ENCODE results near the gene SIRPD. TPM values are rescaled to one million over a fixed set of nuclear protein-coding genes. Genes with fewer than 3 reads are reported as not detected.

Gene SIRPD
- total RNA-seq, 2 donors from 2014 or later: 1.9 TPM; not detected in 1

GRCh38 chr20:1507276-1507675 is 50.2 kb downstream of the SIRPD start:
- TF ChIP-seq POLR2A (IDR thresholded peaks at IDR 0.05) (no peak), CTCF (IDR thresholded peaks at IDR 0.05) (no peak), POLR2AphosphoS5 (IDR thresholded peaks at IDR 0.05) (no peak)
- H3K36me3 ChIP-seq: no peaks in the 10 kb centered on the region
- no peaks in the 10 kb centered on the region for H3K9me3 ChIP-seq
- DNase-seq (ENCODE audit: low spot score): no peak
- no peak overlapping the region for H3K4me3 ChIP-seq
- WGBS: 72% methylated on average over 3 of the region's 3 CpGs
- no peaks in the 10 kb centered on the region for H3K27me3 ChIP-seq (replicated peaks; ENCODE audit: insufficient read depth)
- intact Hi-C loops (cut with DNase I): no loop called here
- H3K27ac ChIP-seq: no peak overlapping the region
- H3K4me1 ChIP-seq (replicated peaks): no peaks in the 10 kb centered on the region

GRCh38 chr20:1505871-1506270 is 51.6 kb downstream of the SIRPD start:
- no peak for DNase-seq (ENCODE audit: low spot score)
- H3K4me1 ChIP-seq (replicated peaks): no peaks in the 10 kb centered on the region
- WGBS: 100% methylated on average over 1 of the region's 1 CpG
- intact Hi-C loops (cut with DNase I): no loop called here
- no peak overlapping the region for H3K27ac ChIP-seq
- H3K9me3 ChIP-seq: no peaks in the 10 kb centered on the region
- TF ChIP-seq CTCF (IDR thresholded peaks at IDR 0.05): no peak
- TF ChIP-seq POLR2AphosphoS5 (IDR thresholded peaks at IDR 0.05): no peak
- no peak for TF ChIP-seq POLR2A (IDR thresholded peaks at IDR 0.05)
- H3K36me3 ChIP-seq: no peaks in the 10 kb centered on the region
- no peak overlapping the region for H3K4me3 ChIP-seq
- no peaks in the 10 kb centered on the region for H3K27me3 ChIP-seq (replicated peaks; ENCODE audit: insufficient read depth)

- H3K4me1 ChIP-seq (replicated peaks): no peaks in the 10 kb centered on the region
- H3K36me3 ChIP-seq: no peaks in the 10 kb centered on the region
- DNase-seq (ENCODE audit: low spot score): no peak
- intact Hi-C loops (cut with DNase I): no loop called here
- H3K27ac ChIP-seq: no peak overlapping the region
- TF ChIP-seq CTCF (IDR thresholded peaks at IDR 0.05) (no peak), POLR2A (IDR thresholded peaks at IDR 0.05) (no peak), POLR2AphosphoS5 (IDR thresholded peaks at IDR 0.05) (no peak)
- no peaks in the 10 kb centered on the region for H3K9me3 ChIP-seq
- WGBS: 83% methylated on average over 3 of the region's 3 CpGs
- no peaks in the 10 kb centered on the region for H3K27me3 ChIP-seq (replicated peaks; ENCODE audit: insufficient read depth)
- no peak overlapping the region for H3K4me3 ChIP-seq
Observed at GRCh38 chr20:1505361-1505760, 52.1 kb downstream of the SIRPD start.

GRCh38 chr20:1503564-1504227 is 53.8 kb downstream of the SIRPD start:
- Histone ChIP-seq H3K36me3 (no peaks in the 10 kb centered on the region), H3K27ac (no peak overlapping the region), H3K4me1 (replicated peaks) (no peaks in the 10 kb centered on the region), H3K27me3 (replicated peaks; ENCODE audit: insufficient read depth) (no peaks in the 10 kb centered on the region), H3K4me3 (no peak overlapping the region), H3K9me3 (no peaks in the 10 kb centered on the region)
- intact Hi-C loops (cut with DNase I): no loop called here
- WGBS: 3% methylated on average over 8 of the region's 8 CpGs
- DNase-seq (ENCODE audit: low spot score): peak; percentile 71
- TF ChIP-seq CTCF (IDR thresholded peaks at IDR 0.05) (peak in 3 of 4 experiments; percentile 68 to 97 (median 90)), POLR2AphosphoS5 (IDR thresholded peaks at IDR 0.05) (peak; percentile 63), POLR2A (IDR thresholded peaks at IDR 0.05) (no peak)

GRCh38 chr20:1500496-1500895 is 57.0 kb downstream of the SIRPD start:
- intact Hi-C loops (cut with DNase I): no loop called here
- no peaks in the 10 kb centered on the region for H3K27me3 ChIP-seq (replicated peaks; ENCODE audit: insufficient read depth)
- H3K27ac ChIP-seq: no peak overlapping the region
- no peak for TF ChIP-seq POLR2A (IDR thresholded peaks at IDR 0.05)
- TF ChIP-seq CTCF (IDR thresholded peaks at IDR 0.05): no peak
- no peak for TF ChIP-seq POLR2AphosphoS5 (IDR thresholded peaks at IDR 0.05)
- WGBS: 34% methylated on average over 3 of the region's 3 CpGs
- H3K9me3 ChIP-seq: no peaks in the 10 kb centered on the region
- H3K36me3 ChIP-seq: no peaks in the 10 kb centered on the region
- no peak for DNase-seq (ENCODE audit: low spot score)
- no peaks in the 10 kb centered on the region for H3K4me1 ChIP-seq (replicated peaks)
- no peak overlapping the region for H3K4me3 ChIP-seq
